HEK293 (cell line): ENCODE measurements around the gene KIF20A.
A peak's percentile ranks its signal among the peaks of the same experiment; 100 is the strongest.

Experiments used
- CTCF ChIA-PET: fragments of 350-600 bp; formaldehyde crosslinking; extraction: SDS; loops from one replicate; lab custom pipeline; 2021; ENCODE audit warnings: antibody characterized with exemption; lab: Yijun Ruan, JAX
- POLR2A ChIA-PET: fragments of 300-600 bp; formaldehyde crosslinking; extraction: SDS; loops from one replicate; lab custom pipeline; 2020; ENCODE audit warnings: antibody characterized with exemption, inconsistent platforms; lab: Yijun Ruan, JAX
- H3K27ac ChIP-seq: fragments of 200-500 bp; sonication (Bioruptor generic); 2 replicates; pipeline ENCODE4 v1.5.1; 2014; ENCODE audit warnings: low read depth, low read length, control low read depth, inconsistent platforms; ENCODE audit errors: extremely low read depth
- H3K36me3 ChIP-seq, 2 experiments: fragments of 200-500 bp in 1 of 2; sonication (Bioruptor generic) in 1 of 2; 1 replicate in 1 of 2; 2 replicates in 1 of 2; pipeline ENCODE4 v1.5.1; 2014 to 2017; ENCODE audit warnings: inconsistent platforms in 2 of 2, low read length in 2 of 2; ENCODE audit not compliant: control insufficient read depth in 2 of 2, insufficient read depth in 1 of 2
- H3K4me1 ChIP-seq: fragments of 200-500 bp; sonication (Bioruptor generic); 2 replicates; pipeline ENCODE4 v1.5.1; 2014; ENCODE audit warnings: mild to moderate bottlenecking, low read length, inconsistent platforms; ENCODE audit not compliant: control insufficient read depth, insufficient read depth
- H3K4me3 ChIP-seq: 2 replicates; pipeline ENCODE4 v1.5.1; 2011; ENCODE audit warnings: low read depth, mild to moderate bottlenecking, control low read depth, low read length, moderate library complexity
- H3K9me3 ChIP-seq: fragments of 200-500 bp; sonication (Bioruptor generic); 2 replicates; pipeline ENCODE4 v1.5.1; 2014; ENCODE audit warnings: low read depth, low read length, inconsistent platforms; ENCODE audit not compliant: control insufficient read depth, insufficient read depth
- KLF9 ChIP-seq: fragments of 450-650 bp; formaldehyde crosslinking; IDR thresholded peaks from 2 replicates; pipeline ENCODE4 v1.5.1; 2016; ENCODE audit warnings: missing biosample characterization, missing genetic modification characterization, low read depth
- SP7 ChIP-seq: fragments of 450-650 bp; formaldehyde crosslinking; IDR thresholded peaks from 2 replicates; pipeline ENCODE4 v1.5.1; 2016; ENCODE audit warnings: missing biosample characterization, missing genetic modification characterization
- YY2 ChIP-seq: fragments of 450-650 bp; formaldehyde crosslinking; IDR thresholded peaks from 2 replicates; pipeline ENCODE4 v1.5.1; 2016; ENCODE audit warnings: missing biosample characterization, missing genetic modification characterization
- ZBTB1 ChIP-seq: fragments of 450-650 bp; formaldehyde crosslinking; IDR thresholded peaks from 2 replicates; pipeline ENCODE4 v1.5.1; 2016; ENCODE audit warnings: missing biosample characterization, missing genetic modification characterization
- ZBTB8A ChIP-seq: fragments of 450-650 bp; formaldehyde crosslinking; IDR thresholded peaks from 2 replicates; pipeline ENCODE4 v1.5.1; 2016; ENCODE audit warnings: missing biosample characterization, missing genetic modification characterization
- ZEB2 ChIP-seq: fragments of 450-650 bp; formaldehyde crosslinking; IDR thresholded peaks from 2 replicates; pipeline ENCODE4 v1.5.1; 2016; ENCODE audit warnings: missing biosample characterization, missing genetic modification characterization
- ZFP3 ChIP-seq: fragments of 450-650 bp; formaldehyde crosslinking; IDR thresholded peaks from 2 replicates; pipeline ENCODE4 v1.5.1; 2016; ENCODE audit warnings: low read depth, missing biosample characterization, missing genetic modification characterization
- ZFP37 ChIP-seq: fragments of 450-650 bp; formaldehyde crosslinking; IDR thresholded peaks from 2 replicates; pipeline ENCODE4 v1.5.1; 2016; ENCODE audit warnings: missing biosample characterization, missing genetic modification characterization
- ZFP41 ChIP-seq: fragments of 450-650 bp; formaldehyde crosslinking; IDR thresholded peaks from 2 replicates; pipeline ENCODE4 v1.5.1; 2016; ENCODE audit warnings: missing biosample characterization, missing genetic modification characterization, borderline replicate concordance
- ZNF133 ChIP-seq: fragments of 450-650 bp; formaldehyde crosslinking; IDR thresholded peaks from 2 replicates; pipeline ENCODE4 v1.5.1; 2016; ENCODE audit warnings: missing biosample characterization, missing genetic modification characterization
- ZNF16 ChIP-seq: fragments of 450-650 bp; formaldehyde crosslinking; IDR thresholded peaks from 2 replicates; pipeline ENCODE4 v1.5.1; 2016; ENCODE audit warnings: low read depth, missing biosample characterization, missing genetic modification characterization
- ZNF221 ChIP-seq: fragments of 450-650 bp; formaldehyde crosslinking; IDR thresholded peaks from 2 replicates; pipeline ENCODE4 v1.5.1; 2017; ENCODE audit warnings: missing biosample characterization, missing genetic modification characterization, borderline replicate concordance
- ZNF24 ChIP-seq: fragments of 450-650 bp; formaldehyde crosslinking; IDR thresholded peaks from 2 replicates; pipeline ENCODE4 v1.5.1; 2016; ENCODE audit warnings: missing biosample characterization, missing genetic modification characterization
- ZNF350 ChIP-seq: fragments of 450-650 bp; formaldehyde crosslinking; IDR thresholded peaks from 2 replicates; pipeline ENCODE4 v1.5.0; 2017; ENCODE audit warnings: missing biosample characterization, mild to moderate bottlenecking, missing genetic modification characterization
- ZNF354C ChIP-seq: fragments of 450-650 bp; formaldehyde crosslinking; IDR thresholded peaks from 2 replicates; pipeline ENCODE4 v1.5.1; 2016; ENCODE audit warnings: missing biosample characterization, missing genetic modification characterization, low read depth, borderline replicate concordance
- ZNF501 ChIP-seq: fragments of 450-650 bp; formaldehyde crosslinking; IDR thresholded peaks from 2 replicates; pipeline ENCODE4 v1.5.1; 2016; ENCODE audit warnings: missing biosample characterization, missing genetic modification characterization
- ZNF548 ChIP-seq: fragments of 450-650 bp; formaldehyde crosslinking; IDR thresholded peaks from 2 replicates; pipeline ENCODE4 v1.5.1; 2016; ENCODE audit warnings: missing biosample characterization, missing genetic modification characterization
- ZNF600 ChIP-seq: fragments of 450-650 bp; formaldehyde crosslinking; IDR thresholded peaks from 2 replicates; pipeline ENCODE4 v1.5.1; 2016; ENCODE audit warnings: missing biosample characterization, missing genetic modification characterization
- ZNF624 ChIP-seq: fragments of 450-650 bp; formaldehyde crosslinking; IDR thresholded peaks from 2 replicates; pipeline ENCODE4 v1.5.1; 2017; ENCODE audit warnings: missing biosample characterization, missing genetic modification characterization
- ZNF660 ChIP-seq: fragments of 450-650 bp; IDR thresholded peaks from 2 replicates; pipeline ENCODE4 v1.5.1; 2018; ENCODE audit warnings: missing biosample characterization, mild to moderate bottlenecking, missing genetic modification characterization
- ZNF785 ChIP-seq: fragments of 450-650 bp; formaldehyde crosslinking; IDR thresholded peaks from 2 replicates; pipeline ENCODE4 v1.5.1; 2016; ENCODE audit warnings: missing biosample characterization, missing genetic modification characterization
- ZNF837 ChIP-seq: fragments of 450-650 bp; formaldehyde crosslinking; IDR thresholded peaks from 2 replicates; pipeline ENCODE4 v1.5.1; 2016; ENCODE audit warnings: missing biosample characterization, missing genetic modification characterization
- TF ChIP-seq, protein P1 (sequence below): fragments of 450-650 bp; formaldehyde crosslinking; IDR thresholded peaks from 2 replicates; pipeline ENCODE4 v1.5.1; 2016; ENCODE audit warnings: missing biosample characterization, missing genetic modification characterization
- TF ChIP-seq, protein P2 (sequence below): fragments of 450-650 bp; formaldehyde crosslinking; IDR thresholded peaks from 2 replicates; pipeline ENCODE4 v1.5.1; 2016; ENCODE audit warnings: missing biosample characterization, missing genetic modification characterization
- TF ChIP-seq, protein P3 (sequence below): IDR thresholded peaks from 2 replicates; pipeline ENCODE4 v1.6.1; 2011; ENCODE audit warnings: mild to moderate bottlenecking, low read depth, low read length, borderline replicate concordance
- TF ChIP-seq, protein P4 (sequence below): fragments of 450-650 bp; formaldehyde crosslinking; IDR thresholded peaks from 2 replicates; pipeline ENCODE4 v1.5.1; 2016; ENCODE audit warnings: missing biosample characterization, missing genetic modification characterization
- TF ChIP-seq, protein P5 (sequence below): fragments of 450-650 bp; IDR thresholded peaks from 2 replicates; pipeline ENCODE4 v1.5.1; 2018; ENCODE audit warnings: missing biosample characterization, mild to moderate bottlenecking, missing genetic modification characterization

KIF20A gene

DNA sequence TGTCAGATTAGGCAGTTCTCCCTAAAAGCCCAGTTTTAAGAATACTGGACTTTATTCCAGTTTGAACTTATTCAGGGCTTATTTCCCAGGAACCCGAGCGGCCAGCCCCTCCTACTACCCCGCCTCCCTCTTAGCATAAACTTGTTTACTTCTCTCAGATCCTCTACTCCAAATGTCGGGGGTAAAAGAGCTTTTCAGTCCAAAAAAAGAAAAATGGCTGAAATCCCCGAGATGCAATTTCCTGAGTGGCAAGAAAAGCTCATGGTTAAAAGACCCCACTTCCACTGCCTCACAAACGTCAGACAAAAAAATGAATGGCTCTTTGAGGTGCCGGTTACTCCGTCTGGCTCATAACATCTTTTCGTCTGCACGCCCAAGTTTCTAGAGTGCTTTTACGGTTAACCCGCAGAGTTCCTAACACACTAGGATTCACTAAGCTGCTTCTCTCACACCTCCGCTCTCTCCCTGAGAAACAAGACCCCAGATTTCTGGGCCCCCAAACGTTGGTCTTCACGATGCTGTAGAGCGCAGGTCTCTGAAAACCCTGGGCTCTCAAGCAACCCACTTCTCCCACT lies 884 bp upstream of the KIF20A start:
- CTCF ChIA-PET: interaction anchor here (1.2 to 4.1 kb wide), 4 partner anchors 25 to 174 kb away, joined by 4 to 19 read pairs (median 6); partner anchors contain the start of gene KDM3B
- Histone ChIP-seq H3K4me3 (peak overlapping the region; percentile 70), H3K4me1 (0 out of 2 replicates have a peak, but pooled peaks cover 3% of the 10 kb centered on the region), H3K36me3 (peaks cover 47 to 63% of the 10 kb centered on the region in 2 experiments), H3K27ac (peak overlapping the region; percentile 90), H3K9me3 (no peaks in the 10 kb centered on the region)
- POLR2A ChIA-PET: interaction anchor here (0.9 to 2.4 kb wide), 4 partner anchors 35 to 160 kb away, joined by 6 to 22 read pairs (median 15); partner anchors contain the start of genes CDC23, CDC25C and FAM53C
- TF ChIP-seq YY2 (no peak), ZNF624 (tag by site-specific recombination) (no peak), ZNF350 (tag by site-specific recombination) (no peak), ZNF221 (no peak), ZBTB1 (tag by site-specific recombination) (no peak), ZNF16 (tag by site-specific recombination) (no peak), ZEB2 (tag by site-specific recombination) (peak; percentile 19; the same call in 1 of the 2 replicates), ZNF501 (tag by site-specific recombination) (peak; percentile 67; the same call in 1 of the 2 replicates), ZNF785 (tag by site-specific recombination) (no peak), ZNF548 (no peak), ZNF660 (peak; percentile 9; the same call in 1 of the 2 replicates), ZFP3 (tag by site-specific recombination) (no peak), ZFP37 (0 out of 2 replicates have a peak, but pooled peaks have one; percentile 71), ZFP41 (tag by site-specific recombination) (no peak), ZNF133 (tag by site-specific recombination) (no peak), ZBTB8A (tag by site-specific recombination) (no peak), KLF9 (tag by site-specific recombination) (peak; percentile 63; the same call in 1 of the 2 replicates), ZNF24 (tag by site-specific recombination) (no peak), ZNF354C (tag by site-specific recombination) (no peak), ZNF837 (no peak), SP7 (tag by site-specific recombination) (peak; percentile 34; the same call in 1 of the 2 replicates), ZNF600 (tag by site-specific recombination) (0 out of 2 replicates have a peak, but pooled peaks have one; percentile 9)
- TF ChIP-seq, protein P1, sequence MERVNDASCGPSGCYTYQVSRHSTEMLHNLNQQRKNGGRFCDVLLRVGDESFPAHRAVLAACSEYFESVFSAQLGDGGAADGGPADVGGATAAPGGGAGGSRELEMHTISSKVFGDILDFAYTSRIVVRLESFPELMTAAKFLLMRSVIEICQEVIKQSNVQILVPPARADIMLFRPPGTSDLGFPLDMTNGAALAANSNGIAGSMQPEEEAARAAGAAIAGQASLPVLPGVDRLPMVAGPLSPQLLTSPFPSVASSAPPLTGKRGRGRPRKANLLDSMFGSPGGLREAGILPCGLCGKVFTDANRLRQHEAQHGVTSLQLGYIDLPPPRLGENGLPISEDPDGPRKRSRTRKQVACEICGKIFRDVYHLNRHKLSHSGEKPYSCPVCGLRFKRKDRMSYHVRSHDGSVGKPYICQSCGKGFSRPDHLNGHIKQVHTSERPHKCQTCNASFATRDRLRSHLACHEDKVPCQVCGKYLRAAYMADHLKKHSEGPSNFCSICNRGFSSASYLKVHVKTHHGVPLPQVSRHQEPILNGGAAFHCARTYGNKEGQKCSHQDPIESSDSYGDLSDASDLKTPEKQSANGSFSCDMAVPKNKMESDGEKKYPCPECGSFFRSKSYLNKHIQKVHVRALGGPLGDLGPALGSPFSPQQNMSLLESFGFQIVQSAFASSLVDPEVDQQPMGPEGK (tag by site-specific recombination): 0 out of 2 replicates have a peak, but pooled peaks have one; percentile 44
- TF ChIP-seq, protein P2, sequence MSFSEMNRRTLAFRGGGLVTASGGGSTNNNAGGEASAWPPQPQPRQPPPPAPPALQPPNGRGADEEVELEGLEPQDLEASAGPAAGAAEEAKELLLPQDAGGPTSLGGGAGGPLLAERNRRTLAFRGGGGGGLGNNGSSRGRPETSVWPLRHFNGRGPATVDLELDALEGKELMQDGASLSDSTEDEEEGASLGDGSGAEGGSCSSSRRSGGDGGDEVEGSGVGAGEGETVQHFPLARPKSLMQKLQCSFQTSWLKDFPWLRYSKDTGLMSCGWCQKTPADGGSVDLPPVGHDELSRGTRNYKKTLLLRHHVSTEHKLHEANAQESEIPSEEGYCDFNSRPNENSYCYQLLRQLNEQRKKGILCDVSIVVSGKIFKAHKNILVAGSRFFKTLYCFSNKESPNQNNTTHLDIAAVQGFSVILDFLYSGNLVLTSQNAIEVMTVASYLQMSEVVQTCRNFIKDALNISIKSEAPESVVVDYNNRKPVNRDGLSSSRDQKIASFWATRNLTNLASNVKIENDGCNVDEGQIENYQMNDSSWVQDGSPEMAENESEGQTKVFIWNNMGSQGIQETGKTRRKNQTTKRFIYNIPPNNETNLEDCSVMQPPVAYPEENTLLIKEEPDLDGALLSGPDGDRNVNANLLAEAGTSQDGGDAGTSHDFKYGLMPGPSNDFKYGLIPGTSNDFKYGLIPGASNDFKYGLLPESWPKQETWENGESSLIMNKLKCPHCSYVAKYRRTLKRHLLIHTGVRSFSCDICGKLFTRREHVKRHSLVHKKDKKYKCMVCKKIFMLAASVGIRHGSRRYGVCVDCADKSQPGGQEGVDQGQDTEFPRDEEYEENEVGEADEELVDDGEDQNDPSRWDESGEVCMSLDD (tag by site-specific recombination): peak; percentile 44; the same call in 1 of the 2 replicates
- TF ChIP-seq, protein P3, sequence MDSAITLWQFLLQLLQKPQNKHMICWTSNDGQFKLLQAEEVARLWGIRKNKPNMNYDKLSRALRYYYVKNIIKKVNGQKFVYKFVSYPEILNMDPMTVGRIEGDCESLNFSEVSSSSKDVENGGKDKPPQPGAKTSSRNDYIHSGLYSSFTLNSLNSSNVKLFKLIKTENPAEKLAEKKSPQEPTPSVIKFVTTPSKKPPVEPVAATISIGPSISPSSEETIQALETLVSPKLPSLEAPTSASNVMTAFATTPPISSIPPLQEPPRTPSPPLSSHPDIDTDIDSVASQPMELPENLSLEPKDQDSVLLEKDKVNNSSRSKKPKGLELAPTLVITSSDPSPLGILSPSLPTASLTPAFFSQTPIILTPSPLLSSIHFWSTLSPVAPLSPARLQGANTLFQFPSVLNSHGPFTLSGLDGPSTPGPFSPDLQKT: no peak
- TF ChIP-seq, protein P4, sequence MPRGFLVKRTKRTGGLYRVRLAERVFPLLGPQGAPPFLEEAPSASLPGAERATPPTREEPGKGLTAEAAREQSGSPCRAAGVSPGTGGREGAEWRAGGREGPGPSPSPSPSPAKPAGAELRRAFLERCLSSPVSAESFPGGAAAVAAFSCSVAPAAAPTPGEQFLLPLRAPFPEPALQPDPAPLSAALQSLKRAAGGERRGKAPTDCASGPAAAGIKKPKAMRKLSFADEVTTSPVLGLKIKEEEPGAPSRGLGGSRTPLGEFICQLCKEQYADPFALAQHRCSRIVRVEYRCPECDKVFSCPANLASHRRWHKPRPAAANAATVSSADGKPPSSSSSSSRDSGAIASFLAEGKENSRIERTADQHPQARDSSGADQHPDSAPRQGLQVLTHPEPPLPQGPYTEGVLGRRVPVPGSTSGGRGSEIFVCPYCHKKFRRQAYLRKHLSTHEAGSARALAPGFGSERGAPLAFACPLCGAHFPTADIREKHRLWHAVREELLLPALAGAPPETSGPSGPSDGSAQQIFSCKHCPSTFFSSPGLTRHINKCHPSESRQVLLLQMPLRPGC (tag by site-specific recombination): no peak
- TF ChIP-seq, protein P5, sequence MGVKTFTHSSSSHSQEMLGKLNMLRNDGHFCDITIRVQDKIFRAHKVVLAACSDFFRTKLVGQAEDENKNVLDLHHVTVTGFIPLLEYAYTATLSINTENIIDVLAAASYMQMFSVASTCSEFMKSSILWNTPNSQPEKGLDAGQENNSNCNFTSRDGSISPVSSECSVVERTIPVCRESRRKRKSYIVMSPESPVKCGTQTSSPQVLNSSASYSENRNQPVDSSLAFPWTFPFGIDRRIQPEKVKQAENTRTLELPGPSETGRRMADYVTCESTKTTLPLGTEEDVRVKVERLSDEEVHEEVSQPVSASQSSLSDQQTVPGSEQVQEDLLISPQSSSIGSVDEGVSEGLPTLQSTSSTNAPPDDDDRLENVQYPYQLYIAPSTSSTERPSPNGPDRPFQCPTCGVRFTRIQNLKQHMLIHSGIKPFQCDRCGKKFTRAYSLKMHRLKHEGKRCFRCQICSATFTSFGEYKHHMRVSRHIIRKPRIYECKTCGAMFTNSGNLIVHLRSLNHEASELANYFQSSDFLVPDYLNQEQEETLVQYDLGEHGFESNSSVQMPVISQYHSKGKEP (tag by site-specific recombination): no peak
